Vagina (tissue), 2 donors: ENCODE results near the gene AGPAT2.

ENCODE experiments used
- POLR2AphosphoS5 ChIP-seq, 2 donors: sonication (generic); formaldehyde crosslinking; IDR thresholded peaks; one replicate each; pipeline ENCODE4 v1.9.0; 2017; ENCODE audit warnings: antibody characterized with exemption in 2 of 2, mild to moderate bottlenecking in 2 of 2, low read depth in 1 of 2; ENCODE audit not compliant: insufficient read depth in 1 of 2
- TF ChIP-seq, protein P1 (sequence below), 3 experiments: fragments of 450-650 bp in 2 of 3; fragments of 200-600 bp in 1 of 3; sonication (generic) in 1 of 3; IDR thresholded peaks; one replicate each; pipeline ENCODE4 v1.5.1; 2017 to 2019; ENCODE audit warnings: antibody characterized with exemption in 3 of 3, mild to moderate bottlenecking in 2 of 3, moderate library complexity in 2 of 3

DNA sequence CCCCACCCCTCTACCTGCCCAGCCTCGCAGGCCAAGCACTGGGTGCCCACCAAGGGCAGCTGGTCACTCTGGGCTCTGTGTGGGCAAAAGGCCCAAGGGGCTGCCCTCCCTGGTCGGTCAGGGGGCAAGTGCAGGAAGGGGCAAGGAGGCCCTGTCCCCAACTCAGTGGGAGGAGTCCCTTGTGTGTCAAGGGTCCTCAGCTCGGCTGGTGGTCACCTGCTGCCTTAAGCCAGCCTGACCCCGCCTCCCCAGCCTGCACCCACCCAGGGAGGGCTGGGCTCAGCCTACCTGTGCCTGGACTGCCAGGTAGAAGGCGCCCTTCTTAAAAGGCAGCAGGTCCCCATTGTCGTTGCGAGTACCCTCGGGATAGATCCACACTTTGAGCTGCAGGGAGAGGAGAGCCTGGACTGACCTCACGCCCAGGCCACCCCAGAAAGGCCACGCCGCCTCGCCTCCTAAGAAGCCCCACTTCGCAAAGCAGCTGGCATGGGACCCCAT lies 10.9 kb downstream of the AGPAT2 start:
- no peak for TF ChIP-seq POLR2AphosphoS5 (IDR thresholded peaks at IDR 0.05; ENCODE audit: insufficient read depth in 1 of 2, low read depth in 1 of 2)
- TF ChIP-seq, protein P1, sequence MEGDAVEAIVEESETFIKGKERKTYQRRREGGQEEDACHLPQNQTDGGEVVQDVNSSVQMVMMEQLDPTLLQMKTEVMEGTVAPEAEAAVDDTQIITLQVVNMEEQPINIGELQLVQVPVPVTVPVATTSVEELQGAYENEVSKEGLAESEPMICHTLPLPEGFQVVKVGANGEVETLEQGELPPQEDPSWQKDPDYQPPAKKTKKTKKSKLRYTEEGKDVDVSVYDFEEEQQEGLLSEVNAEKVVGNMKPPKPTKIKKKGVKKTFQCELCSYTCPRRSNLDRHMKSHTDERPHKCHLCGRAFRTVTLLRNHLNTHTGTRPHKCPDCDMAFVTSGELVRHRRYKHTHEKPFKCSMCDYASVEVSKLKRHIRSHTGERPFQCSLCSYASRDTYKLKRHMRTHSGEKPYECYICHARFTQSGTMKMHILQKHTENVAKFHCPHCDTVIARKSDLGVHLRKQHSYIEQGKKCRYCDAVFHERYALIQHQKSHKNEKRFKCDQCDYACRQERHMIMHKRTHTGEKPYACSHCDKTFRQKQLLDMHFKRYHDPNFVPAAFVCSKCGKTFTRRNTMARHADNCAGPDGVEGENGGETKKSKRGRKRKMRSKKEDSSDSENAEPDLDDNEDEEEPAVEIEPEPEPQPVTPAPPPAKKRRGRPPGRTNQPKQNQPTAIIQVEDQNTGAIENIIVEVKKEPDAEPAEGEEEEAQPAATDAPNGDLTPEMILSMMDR (IDR thresholded peaks at IDR 0.05), result no peak
